Measurements from ENCODE around the gene MDP1. TPM values are rescaled to one million over a fixed set of nuclear protein-coding genes. Genes with fewer than 3 reads are reported as not detected.

MDP1 gene
- 9.6 and 9.8 TPM in 2 replicates for total RNA-seq (2014; rRNA removed; shearing (Covaris generic))
- polyA plus RNA-seq (2016; fragmentation: Nextera tagmentation; extraction: Ambion mirVana) = 24.7 and 31.1 TPM in 2 replicates
- long read RNA-seq, transcript MDP1-201 (6 exons, 730 nt) = major isoform, 22 of 26 reads
- long read RNA-seq, partial matches to known transcripts = 2 of 26 reads
- long read RNA-seq, other reads (novel, unspliced or antisense) = 1 of 26 reads

DNA sequence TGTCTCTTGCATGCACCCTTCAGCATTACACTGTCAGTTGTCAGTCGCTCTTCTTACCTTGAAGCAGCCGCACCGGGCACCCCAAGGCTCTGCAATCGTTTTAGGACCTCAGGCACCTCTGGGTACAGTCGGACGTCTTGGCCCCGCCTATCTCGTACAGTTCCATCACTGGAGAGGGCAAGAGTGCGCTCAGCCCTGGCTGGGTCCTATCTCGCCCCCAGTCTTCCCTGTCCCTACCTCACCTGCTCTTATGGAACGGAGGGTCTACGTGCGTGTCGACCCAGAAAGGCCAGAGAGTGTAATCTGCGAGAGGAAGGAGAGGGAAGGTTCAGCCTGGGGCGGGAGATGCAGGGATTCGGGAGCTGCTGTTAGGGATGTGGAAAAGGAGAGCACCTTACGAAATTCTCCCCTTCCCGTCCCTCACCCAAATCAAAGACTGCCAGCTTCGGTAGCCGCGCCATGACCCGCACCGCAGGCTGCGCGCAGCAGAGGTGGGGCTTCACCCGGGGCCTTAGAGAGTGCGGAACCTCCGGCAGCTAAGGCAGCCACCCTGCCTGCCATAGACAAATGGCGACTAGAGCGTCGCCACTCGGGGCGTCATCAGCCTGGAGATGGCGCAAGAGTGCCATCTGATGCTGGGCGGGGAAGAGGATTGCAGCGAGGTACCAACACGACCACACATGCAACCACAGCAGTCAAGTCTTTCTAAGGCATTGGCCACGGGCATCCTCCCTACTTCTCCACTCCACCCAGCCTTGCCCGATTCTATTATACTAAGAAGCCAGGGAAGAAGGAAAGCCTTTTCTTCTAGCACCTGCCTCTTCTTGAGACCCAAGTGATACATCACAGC lies at the start of gene MDP1:
TSS of gene MDP1 (minus strand) at position 572 of the 850 bp plus-strand sequence. CDS start at position 461, 111 bp downstream.
- Histone ChIP-seq H3K4me2 (peak within 1 kb of the TSS; percentile 98), H3K4me3 (peak within 1 kb of the TSS; percentile 93), H3K9me2 (ENCODE audit: insufficient read depth) (no peaks in the 10 kb centered on the region), H2AFZ (peak within 1 kb of the TSS; percentile 89), H3F3A (replicated peaks; ENCODE audit: low read depth) (peaks cover 29% of the 10 kb centered on the region), H3K79me2 (replicated peaks; ENCODE audit: insufficient read depth) (peaks cover 16% of the 10 kb centered on the region), H4K20me1 (replicated peaks; ENCODE audit: insufficient read depth) (peaks cover 11% of the 10 kb centered on the region), H3K27ac (ENCODE audit: low read depth) (peak within 1 kb of the TSS; percentile 95), H3K4me1 (ENCODE audit: insufficient read depth) (peaks cover 16% of the 10 kb centered on the region), H3K36me3 (ENCODE audit: insufficient read depth) (no peaks in the 10 kb centered on the region), H3K27me3 (ENCODE audit: insufficient read depth) (no peaks in the 10 kb centered on the region)
- Mint-ChIP-seq H3K27ac (peak within 1 kb of the TSS; percentile 92), H3K27me3 (ENCODE audit: insufficient read depth, low read depth, poor library complexity) (peaks cover 19% of the 10 kb centered on the region), H3K4me3 (peak within 1 kb of the TSS; percentile 93), H3K4me1 (peaks cover 19% of the 10 kb centered on the region), H3K9me3 (peaks cover 3% of the 10 kb centered on the region; the same call in 2 of the 3 replicates), H3K36me3 (ENCODE audit: low read depth) (peaks cover 34% of the 10 kb centered on the region)
- peak; percentile 77 for ATAC-seq
- DNase-seq (ENCODE audit: low spot score) = peak; percentile 94
- TF ChIP-seq JUNB (IDR thresholded peaks at IDR 0.05; ENCODE audit: unreplicated experiment) (no peak), ZNF331 (CRISPR knock-in tag; IDR thresholded peaks at IDR 0.05; ENCODE audit: low read depth) (no peak), EZH2phosphoT487 (IDR thresholded peaks at IDR 0.05; ENCODE audit: unreplicated experiment) (no peak), CREB1 (CRISPR knock-in tag; IDR thresholded peaks at IDR 0.05; ENCODE audit: low read depth) (peak; percentile 96), POLR2AphosphoS5 (IDR thresholded peaks at IDR 0.05; ENCODE audit: low read depth) (peak; percentile 84), NANOG (IDR thresholded peaks at IDR 0.05; ENCODE audit: borderline replicate concordance) (no peak), ZNF114 (CRISPR knock-in tag; IDR thresholded peaks at IDR 0.05) (no peak), EZH2 (IDR thresholded peaks at IDR 0.05; ENCODE audit: low read depth, unreplicated experiment) (no peak), STAT1 (IDR thresholded peaks at IDR 0.05; ENCODE audit: unreplicated experiment) (no peak)
- TF ChIP-seq, protein P1, sequence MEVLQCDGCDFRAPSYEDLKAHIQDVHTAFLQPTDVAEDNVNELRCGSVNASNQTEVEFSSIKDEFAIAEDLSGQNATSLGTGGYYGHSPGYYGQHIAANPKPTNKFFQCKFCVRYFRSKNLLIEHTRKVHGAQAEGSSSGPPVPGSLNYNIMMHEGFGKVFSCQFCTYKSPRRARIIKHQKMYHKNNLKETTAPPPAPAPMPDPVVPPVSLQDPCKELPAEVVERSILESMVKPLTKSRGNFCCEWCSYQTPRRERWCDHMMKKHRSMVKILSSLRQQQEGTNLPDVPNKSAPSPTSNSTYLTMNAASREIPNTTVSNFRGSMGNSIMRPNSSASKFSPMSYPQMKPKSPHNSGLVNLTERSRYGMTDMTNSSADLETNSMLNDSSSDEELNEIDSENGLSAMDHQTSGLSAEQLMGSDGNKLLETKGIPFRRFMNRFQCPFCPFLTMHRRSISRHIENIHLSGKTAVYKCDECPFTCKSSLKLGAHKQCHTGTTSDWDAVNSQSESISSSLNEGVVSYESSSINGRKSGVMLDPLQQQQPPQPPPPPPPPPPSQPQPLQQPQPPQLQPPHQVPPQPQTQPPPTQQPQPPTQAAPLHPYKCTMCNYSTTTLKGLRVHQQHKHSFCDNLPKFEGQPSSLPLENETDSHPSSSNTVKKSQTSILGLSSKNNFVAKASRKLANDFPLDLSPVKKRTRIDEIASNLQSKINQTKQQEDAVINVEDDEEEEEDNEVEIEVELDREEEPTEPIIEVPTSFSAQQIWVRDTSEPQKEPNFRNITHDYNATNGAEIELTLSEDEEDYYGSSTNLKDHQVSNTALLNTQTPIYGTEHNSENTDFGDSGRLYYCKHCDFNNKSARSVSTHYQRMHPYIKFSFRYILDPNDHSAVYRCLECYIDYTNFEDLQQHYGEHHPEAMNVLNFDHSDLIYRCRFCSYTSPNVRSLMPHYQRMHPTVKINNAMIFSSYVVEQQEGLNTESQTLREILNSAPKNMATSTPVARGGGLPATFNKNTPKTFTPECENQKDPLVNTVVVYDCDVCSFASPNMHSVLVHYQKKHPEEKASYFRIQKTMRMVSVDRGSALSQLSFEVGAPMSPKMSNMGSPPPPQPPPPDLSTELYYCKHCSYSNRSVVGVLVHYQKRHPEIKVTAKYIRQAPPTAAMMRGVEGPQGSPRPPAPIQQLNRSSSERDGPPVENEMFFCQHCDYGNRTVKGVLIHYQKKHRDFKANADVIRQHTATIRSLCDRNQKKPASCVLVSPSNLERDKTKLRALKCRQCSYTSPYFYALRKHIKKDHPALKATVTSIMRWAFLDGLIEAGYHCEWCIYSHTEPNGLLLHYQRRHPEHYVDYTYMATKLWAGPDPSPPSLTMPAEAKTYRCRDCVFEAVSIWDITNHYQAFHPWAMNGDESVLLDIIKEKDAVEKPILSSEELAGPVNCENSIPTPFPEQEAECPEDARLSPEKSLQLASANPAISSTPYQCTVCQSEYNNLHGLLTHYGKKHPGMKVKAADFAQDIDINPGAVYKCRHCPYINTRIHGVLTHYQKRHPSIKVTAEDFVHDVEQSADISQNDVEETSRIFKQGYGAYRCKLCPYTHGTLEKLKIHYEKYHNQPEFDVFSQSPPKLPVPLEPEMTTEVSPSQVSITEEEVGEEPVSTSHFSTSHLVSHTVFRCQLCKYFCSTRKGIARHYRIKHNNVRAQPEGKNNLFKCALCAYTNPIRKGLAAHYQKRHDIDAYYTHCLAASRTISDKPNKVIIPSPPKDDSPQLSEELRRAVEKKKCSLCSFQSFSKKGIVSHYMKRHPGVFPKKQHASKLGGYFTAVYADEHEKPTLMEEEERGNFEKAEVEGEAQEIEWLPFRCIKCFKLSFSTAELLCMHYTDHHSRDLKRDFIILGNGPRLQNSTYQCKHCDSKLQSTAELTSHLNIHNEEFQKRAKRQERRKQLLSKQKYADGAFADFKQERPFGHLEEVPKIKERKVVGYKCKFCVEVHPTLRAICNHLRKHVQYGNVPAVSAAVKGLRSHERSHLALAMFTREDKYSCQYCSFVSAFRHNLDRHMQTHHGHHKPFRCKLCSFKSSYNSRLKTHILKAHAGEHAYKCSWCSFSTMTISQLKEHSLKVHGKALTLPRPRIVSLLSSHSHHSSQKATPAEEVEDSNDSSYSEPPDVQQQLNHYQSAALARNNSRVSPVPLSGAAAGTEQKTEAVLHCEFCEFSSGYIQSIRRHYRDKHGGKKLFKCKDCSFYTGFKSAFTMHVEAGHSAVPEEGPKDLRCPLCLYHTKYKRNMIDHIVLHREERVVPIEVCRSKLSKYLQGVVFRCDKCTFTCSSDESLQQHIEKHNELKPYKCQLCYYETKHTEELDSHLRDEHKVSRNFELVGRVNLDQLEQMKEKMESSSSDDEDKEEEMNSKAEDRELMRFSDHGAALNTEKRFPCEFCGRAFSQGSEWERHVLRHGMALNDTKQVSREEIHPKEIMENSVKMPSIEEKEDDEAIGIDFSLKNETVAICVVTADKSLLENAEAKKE (CRISPR knock-in tag; IDR thresholded peaks at IDR 0.05) = no peak
- TF ChIP-seq, protein P2, sequence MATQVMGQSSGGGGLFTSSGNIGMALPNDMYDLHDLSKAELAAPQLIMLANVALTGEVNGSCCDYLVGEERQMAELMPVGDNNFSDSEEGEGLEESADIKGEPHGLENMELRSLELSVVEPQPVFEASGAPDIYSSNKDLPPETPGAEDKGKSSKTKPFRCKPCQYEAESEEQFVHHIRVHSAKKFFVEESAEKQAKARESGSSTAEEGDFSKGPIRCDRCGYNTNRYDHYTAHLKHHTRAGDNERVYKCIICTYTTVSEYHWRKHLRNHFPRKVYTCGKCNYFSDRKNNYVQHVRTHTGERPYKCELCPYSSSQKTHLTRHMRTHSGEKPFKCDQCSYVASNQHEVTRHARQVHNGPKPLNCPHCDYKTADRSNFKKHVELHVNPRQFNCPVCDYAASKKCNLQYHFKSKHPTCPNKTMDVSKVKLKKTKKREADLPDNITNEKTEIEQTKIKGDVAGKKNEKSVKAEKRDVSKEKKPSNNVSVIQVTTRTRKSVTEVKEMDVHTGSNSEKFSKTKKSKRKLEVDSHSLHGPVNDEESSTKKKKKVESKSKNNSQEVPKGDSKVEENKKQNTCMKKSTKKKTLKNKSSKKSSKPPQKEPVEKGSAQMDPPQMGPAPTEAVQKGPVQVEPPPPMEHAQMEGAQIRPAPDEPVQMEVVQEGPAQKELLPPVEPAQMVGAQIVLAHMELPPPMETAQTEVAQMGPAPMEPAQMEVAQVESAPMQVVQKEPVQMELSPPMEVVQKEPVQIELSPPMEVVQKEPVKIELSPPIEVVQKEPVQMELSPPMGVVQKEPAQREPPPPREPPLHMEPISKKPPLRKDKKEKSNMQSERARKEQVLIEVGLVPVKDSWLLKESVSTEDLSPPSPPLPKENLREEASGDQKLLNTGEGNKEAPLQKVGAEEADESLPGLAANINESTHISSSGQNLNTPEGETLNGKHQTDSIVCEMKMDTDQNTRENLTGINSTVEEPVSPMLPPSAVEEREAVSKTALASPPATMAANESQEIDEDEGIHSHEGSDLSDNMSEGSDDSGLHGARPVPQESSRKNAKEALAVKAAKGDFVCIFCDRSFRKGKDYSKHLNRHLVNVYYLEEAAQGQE (IDR thresholded peaks at IDR 0.05; ENCODE audit: unreplicated experiment) = no peak
- TF ChIP-seq, protein P3, sequence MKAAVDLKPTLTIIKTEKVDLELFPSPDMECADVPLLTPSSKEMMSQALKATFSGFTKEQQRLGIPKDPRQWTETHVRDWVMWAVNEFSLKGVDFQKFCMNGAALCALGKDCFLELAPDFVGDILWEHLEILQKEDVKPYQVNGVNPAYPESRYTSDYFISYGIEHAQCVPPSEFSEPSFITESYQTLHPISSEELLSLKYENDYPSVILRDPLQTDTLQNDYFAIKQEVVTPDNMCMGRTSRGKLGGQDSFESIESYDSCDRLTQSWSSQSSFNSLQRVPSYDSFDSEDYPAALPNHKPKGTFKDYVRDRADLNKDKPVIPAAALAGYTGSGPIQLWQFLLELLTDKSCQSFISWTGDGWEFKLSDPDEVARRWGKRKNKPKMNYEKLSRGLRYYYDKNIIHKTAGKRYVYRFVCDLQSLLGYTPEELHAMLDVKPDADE (IDR thresholded peaks at IDR 0.05) = 0 out of 2 replicates have a peak, but pooled peaks have one; percentile 22
- TF ChIP-seq, protein P4, sequence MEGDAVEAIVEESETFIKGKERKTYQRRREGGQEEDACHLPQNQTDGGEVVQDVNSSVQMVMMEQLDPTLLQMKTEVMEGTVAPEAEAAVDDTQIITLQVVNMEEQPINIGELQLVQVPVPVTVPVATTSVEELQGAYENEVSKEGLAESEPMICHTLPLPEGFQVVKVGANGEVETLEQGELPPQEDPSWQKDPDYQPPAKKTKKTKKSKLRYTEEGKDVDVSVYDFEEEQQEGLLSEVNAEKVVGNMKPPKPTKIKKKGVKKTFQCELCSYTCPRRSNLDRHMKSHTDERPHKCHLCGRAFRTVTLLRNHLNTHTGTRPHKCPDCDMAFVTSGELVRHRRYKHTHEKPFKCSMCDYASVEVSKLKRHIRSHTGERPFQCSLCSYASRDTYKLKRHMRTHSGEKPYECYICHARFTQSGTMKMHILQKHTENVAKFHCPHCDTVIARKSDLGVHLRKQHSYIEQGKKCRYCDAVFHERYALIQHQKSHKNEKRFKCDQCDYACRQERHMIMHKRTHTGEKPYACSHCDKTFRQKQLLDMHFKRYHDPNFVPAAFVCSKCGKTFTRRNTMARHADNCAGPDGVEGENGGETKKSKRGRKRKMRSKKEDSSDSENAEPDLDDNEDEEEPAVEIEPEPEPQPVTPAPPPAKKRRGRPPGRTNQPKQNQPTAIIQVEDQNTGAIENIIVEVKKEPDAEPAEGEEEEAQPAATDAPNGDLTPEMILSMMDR (conservative IDR thresholded peaks at IDR 0.05; ENCODE audit: low read depth in 2 of 2) = peak; percentile 60 to 85
